ENCODE data around the gene SIT1.

Gene SIT1

GRCh38 chr9:35689542-35690293 lies 39.0 kb upstream of the SIT1 start, which contains the start of gene TPM2:
Gene TPM2 (minus strand): TSS chr9:35689925. CDS start chr9:35689817, 108 bp downstream.
- Histone ChIP-seq H3K36me3 (replicated peaks) (peaks cover 38% of the 10 kb centered on the region), H3K27ac (peak within 1 kb of the TSS; percentile 79), H3K27me3 (replicated peaks) (no peaks in the 10 kb centered on the region), H3K4me3 (ENCODE audit: low read depth, low read length) (peak within 1 kb of the TSS; percentile 90)
- TF ChIP-seq CTCF (IDR thresholded peaks at IDR 0.05; ENCODE audit: low read depth, low read length, missing control alignments): no peak
- peak; percentile 68 for DNase-seq
- in situ Hi-C loops (cut with HindIII; ENCODE audit: low pct_ligation_motif_present, low sequenced_read_pairs): no loop called here

GRCh38 chr9:35688558-35689541 lies 38.1 kb upstream of the SIT1 start:
- H3K27me3 ChIP-seq (replicated peaks): no peaks in the 10 kb centered on the region
- peak overlapping the region; percentile 90 for H3K4me3 ChIP-seq (ENCODE audit: low read depth, low read length)
- H3K36me3 ChIP-seq (replicated peaks): peaks cover 47% of the 10 kb centered on the region
- peak; percentile 53 for DNase-seq
- in situ Hi-C loops (cut with HindIII; ENCODE audit: low pct_ligation_motif_present, low sequenced_read_pairs): no loop called here
- no peak for TF ChIP-seq CTCF (IDR thresholded peaks at IDR 0.05; ENCODE audit: low read depth, low read length, missing control alignments)
- peak overlapping the region; percentile 79 for H3K27ac ChIP-seq

GRCh38 chr9:35687972-35688557 lies 37.3 kb upstream of the SIT1 start:
- Histone ChIP-seq H3K36me3 (replicated peaks) (peaks cover 53% of the 10 kb centered on the region), H3K4me3 (ENCODE audit: low read depth, low read length) (peak overlapping the region; percentile 90), H3K27me3 (replicated peaks) (no peaks in the 10 kb centered on the region), H3K27ac (peak overlapping the region; percentile 2)
- DNase-seq: no peak
- in situ Hi-C loops (cut with HindIII; ENCODE audit: low pct_ligation_motif_present, low sequenced_read_pairs): no loop called here
- TF ChIP-seq CTCF (IDR thresholded peaks at IDR 0.05; ENCODE audit: low read depth, low read length, missing control alignments): no peak

- in situ Hi-C loops (cut with HindIII; ENCODE audit: low pct_ligation_motif_present, low sequenced_read_pairs): no loop called here
- TF ChIP-seq CTCF (IDR thresholded peaks at IDR 0.05; ENCODE audit: low read depth, low read length, missing control alignments): no peak
- Histone ChIP-seq H3K4me3 (ENCODE audit: low read depth, low read length) (peak overlapping the region; percentile 90), H3K27ac (no peak overlapping the region), H3K27me3 (replicated peaks) (no peaks in the 10 kb centered on the region), H3K36me3 (replicated peaks) (peaks cover 60% of the 10 kb centered on the region)
- DNase-seq: no peak
Observed at GRCh38 chr9:35687306-35687705, 36.6 kb upstream of the SIT1 start.

- Histone ChIP-seq H3K27me3 (replicated peaks) (no peaks in the 10 kb centered on the region), H3K4me3 (ENCODE audit: low read depth, low read length) (peak overlapping the region; percentile 90), H3K36me3 (replicated peaks) (peaks cover 68% of the 10 kb centered on the region), H3K27ac (no peak overlapping the region)
- in situ Hi-C loops (cut with HindIII; ENCODE audit: low pct_ligation_motif_present, low sequenced_read_pairs): no loop called here
- no peak for DNase-seq
- TF ChIP-seq CTCF (IDR thresholded peaks at IDR 0.05; ENCODE audit: low read depth, low read length, missing control alignments): no peak
Observed at GRCh38 chr9:35686222-35687203, 35.8 kb upstream of the SIT1 start.
